ENCODE results near the gene CDK16.

CDK16 gene

GRCh38 chrX:47218280-47218919 lies at the start of gene CDK16:
Gene CDK16, plus strand, starts transcription at chrX:47218681. Its CDS starts 4,877 bp downstream, at chrX:47223558.
- Histone ChIP-seq H2AFZ (ENCODE audit: low read depth, low read length) (peak within 1 kb of the TSS; percentile 21), H3K9me3 (ENCODE audit: low read length) (no peaks in the 10 kb centered on the region), H3K27me3 (ENCODE audit: insufficient read depth, low read length) (no peaks in the 10 kb centered on the region), H3K36me3 (ENCODE audit: insufficient read depth, low read length) (peaks cover 41% of the 10 kb centered on the region), H3K4me3 (ENCODE audit: low read length) (peak within 1 kb of the TSS; percentile 56), H3K4me1 (ENCODE audit: insufficient read depth, low read length) (peaks cover 32% of the 10 kb centered on the region)

- H3K9me3 ChIP-seq (ENCODE audit: low read length) = peaks cover 5% of the 10 kb centered on the region
- peaks cover 27% of the 10 kb centered on the region for H3K27me3 ChIP-seq (ENCODE audit: insufficient read depth, low read length)
- peaks cover 35% of the 10 kb centered on the region for H3K36me3 ChIP-seq (ENCODE audit: insufficient read depth, low read length)
- no peak overlapping the region for H3K4me3 ChIP-seq (ENCODE audit: low read length)
- H2AFZ ChIP-seq (ENCODE audit: low read depth, low read length) = no peak overlapping the region
- H3K4me1 ChIP-seq (ENCODE audit: insufficient read depth, low read length) = no peaks in the 10 kb centered on the region
These were observed 49.2 kb upstream of the CDK16 start for GRCh38 chrX:47169273-47169672.

GRCh38 chrX:47169726-47170515 lies 48.6 kb upstream of the CDK16 start:
- Histone ChIP-seq H3K9me3 (ENCODE audit: low read length) (peaks cover 2% of the 10 kb centered on the region), H3K4me1 (ENCODE audit: insufficient read depth, low read length) (no peaks in the 10 kb centered on the region), H3K4me3 (ENCODE audit: low read length) (no peak overlapping the region), H3K36me3 (ENCODE audit: insufficient read depth, low read length) (peaks cover 31% of the 10 kb centered on the region), H2AFZ (ENCODE audit: low read depth, low read length) (no peak overlapping the region), H3K27me3 (ENCODE audit: insufficient read depth, low read length) (peaks cover 27% of the 10 kb centered on the region)

DNA sequence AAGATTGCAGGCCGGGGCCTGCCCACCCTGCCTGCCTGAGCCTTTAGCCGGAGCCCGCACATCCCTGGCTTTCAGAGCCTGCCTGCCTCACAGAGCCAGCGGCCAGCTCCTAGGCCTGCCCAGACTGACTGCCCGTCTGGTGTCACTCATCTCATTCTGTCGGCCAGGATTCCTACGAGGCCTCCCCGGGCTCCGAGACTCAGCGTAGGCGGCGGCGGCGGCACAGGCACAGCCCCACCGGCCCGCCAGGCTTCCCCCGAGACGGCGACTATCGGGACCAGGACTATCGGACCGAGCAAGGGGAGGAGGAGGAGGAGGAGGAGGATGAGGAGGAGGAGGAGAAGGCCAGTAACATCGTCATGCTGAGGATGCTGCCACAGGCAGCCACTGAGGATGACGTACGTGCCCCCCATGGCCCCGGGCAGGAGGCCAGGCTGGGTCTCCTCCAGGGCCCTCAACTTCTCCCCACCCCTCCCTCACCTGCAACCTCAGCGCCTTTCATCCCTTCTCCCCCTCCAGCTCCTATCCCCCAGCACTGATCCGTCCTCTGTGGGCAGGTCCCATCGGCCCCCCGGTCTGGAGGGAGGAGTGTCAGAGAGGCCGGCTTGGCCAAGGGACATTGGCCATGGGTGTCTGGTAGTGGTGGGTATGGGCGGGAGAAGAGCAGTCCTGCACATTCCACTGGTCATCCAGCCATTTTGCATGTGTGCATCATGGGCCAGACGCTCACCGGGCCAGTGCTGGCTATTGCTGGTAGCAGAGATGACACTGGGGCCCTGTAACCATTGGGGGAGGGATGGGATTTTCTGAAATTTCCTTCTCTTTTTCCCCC lies 47.4 kb upstream of the CDK16 start:
- H3K27me3 ChIP-seq (ENCODE audit: insufficient read depth, low read length) = peaks cover 27% of the 10 kb centered on the region
- no peaks in the 10 kb centered on the region for H3K4me1 ChIP-seq (ENCODE audit: insufficient read depth, low read length)
- peaks cover 2% of the 10 kb centered on the region for H3K9me3 ChIP-seq (ENCODE audit: low read length)
- H2AFZ ChIP-seq (ENCODE audit: low read depth, low read length) = no peak overlapping the region
- no peak overlapping the region for H3K4me3 ChIP-seq (ENCODE audit: low read length)
- H3K36me3 ChIP-seq (ENCODE audit: insufficient read depth, low read length) = peaks cover 33% of the 10 kb centered on the region

- H3K4me3 ChIP-seq (ENCODE audit: low read length) = no peak overlapping the region
These were observed 46.5 kb upstream of the CDK16 start for GRCh38 chrX:47171996-47172395.

DNA sequence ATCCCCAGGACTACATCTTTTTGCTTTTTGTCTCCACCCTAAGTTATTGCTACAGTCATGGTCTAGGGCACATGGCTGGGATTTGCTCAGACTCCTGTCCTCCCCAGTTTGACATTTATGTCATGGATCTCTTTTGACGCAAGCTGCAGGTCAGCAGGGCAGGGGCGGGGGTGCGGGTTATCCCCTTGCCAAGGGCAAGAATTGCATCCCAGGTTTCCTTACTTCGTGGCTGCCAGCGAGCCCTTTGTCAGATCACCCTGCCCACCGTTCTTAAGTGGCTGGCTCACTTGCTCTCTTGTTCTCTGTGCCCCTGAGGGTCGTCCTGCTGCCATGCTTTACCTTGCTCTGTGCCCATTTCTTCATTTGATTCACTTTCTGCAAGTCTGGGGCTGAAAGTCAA lies 45.9 kb upstream of the CDK16 start:
- Histone ChIP-seq H3K4me1 (ENCODE audit: insufficient read depth, low read length) (no peaks in the 10 kb centered on the region), H3K36me3 (ENCODE audit: insufficient read depth, low read length) (peaks cover 40% of the 10 kb centered on the region), H2AFZ (ENCODE audit: low read depth, low read length) (no peak overlapping the region), H3K4me3 (ENCODE audit: low read length) (no peak overlapping the region), H3K27me3 (ENCODE audit: insufficient read depth, low read length) (peaks cover 24% of the 10 kb centered on the region), H3K9me3 (ENCODE audit: low read length) (no peaks in the 10 kb centered on the region)

More at GRCh38 chrX:47171996-47172395, 46.5 kb upstream of the CDK16 start:
- Histone ChIP-seq H3K27me3 (ENCODE audit: insufficient read depth, low read length) (peaks cover 24% of the 10 kb centered on the region), H3K36me3 (ENCODE audit: insufficient read depth, low read length) (peaks cover 38% of the 10 kb centered on the region), H3K4me1 (ENCODE audit: insufficient read depth, low read length) (no peaks in the 10 kb centered on the region), H2AFZ (ENCODE audit: low read depth, low read length) (no peak overlapping the region), H3K9me3 (ENCODE audit: low read length) (no peaks in the 10 kb centered on the region)

- Histone ChIP-seq H3K4me3 (ENCODE audit: low read length) (no peak overlapping the region), H3K9me3 (ENCODE audit: low read length) (no peaks in the 10 kb centered on the region), H2AFZ (ENCODE audit: low read depth, low read length) (no peak overlapping the region), H3K36me3 (ENCODE audit: insufficient read depth, low read length) (peaks cover 46% of the 10 kb centered on the region), H3K4me1 (ENCODE audit: insufficient read depth, low read length) (no peaks in the 10 kb centered on the region), H3K27me3 (ENCODE audit: insufficient read depth, low read length) (peaks cover 28% of the 10 kb centered on the region)
These were observed 45.3 kb upstream of the CDK16 start for GRCh38 chrX:47172971-47173792.

- Histone ChIP-seq H3K4me3 (ENCODE audit: low read length) (no peak overlapping the region), H3K9me3 (ENCODE audit: low read length) (no peaks in the 10 kb centered on the region), H3K36me3 (ENCODE audit: insufficient read depth, low read length) (peaks cover 49% of the 10 kb centered on the region), H3K4me1 (ENCODE audit: insufficient read depth, low read length) (no peaks in the 10 kb centered on the region), H2AFZ (ENCODE audit: low read depth, low read length) (no peak overlapping the region), H3K27me3 (ENCODE audit: insufficient read depth, low read length) (peaks cover 30% of the 10 kb centered on the region)
These were observed 44.1 kb upstream of the CDK16 start for GRCh38 chrX:47174376-47174775.

DNA sequence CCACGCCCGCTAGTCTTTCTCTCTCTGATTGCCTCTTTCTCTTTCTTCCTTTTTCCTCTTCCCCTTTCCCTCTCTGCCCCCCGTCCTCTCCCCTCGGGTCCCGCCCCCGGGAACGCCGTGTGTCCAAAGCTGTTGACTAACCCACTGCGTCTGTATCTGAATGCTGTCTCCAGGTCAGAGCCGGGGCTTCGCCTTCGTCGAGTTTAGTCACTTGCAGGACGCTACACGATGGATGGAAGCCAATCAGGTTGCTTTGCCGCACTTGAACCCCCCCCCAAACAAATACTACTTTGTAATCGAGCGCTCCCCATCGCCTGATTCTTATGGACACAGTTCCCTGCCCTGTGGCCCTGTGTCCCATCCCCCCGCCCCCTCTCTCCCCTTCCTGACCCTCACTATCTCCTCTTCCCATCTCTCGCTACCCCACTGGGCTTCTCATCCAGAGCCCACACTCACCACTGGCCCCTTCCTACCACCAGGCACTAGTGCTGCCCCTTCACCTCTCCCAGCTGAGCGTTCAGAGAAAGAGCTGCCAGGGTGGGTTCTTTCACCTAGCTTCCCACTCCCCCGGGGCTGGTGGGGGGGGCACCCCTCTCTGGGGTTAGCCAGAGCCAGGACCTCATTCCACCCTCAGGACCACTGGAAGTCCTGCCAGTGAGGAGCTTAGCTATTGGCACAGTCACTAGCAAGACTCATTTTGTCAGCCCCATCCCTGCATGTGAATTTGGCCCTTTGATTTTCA lies 43.5 kb upstream of the CDK16 start:
- H2AFZ ChIP-seq (ENCODE audit: low read depth, low read length) = no peak overlapping the region
- H3K27me3 ChIP-seq (ENCODE audit: insufficient read depth, low read length) = peaks cover 32% of the 10 kb centered on the region
- H3K4me3 ChIP-seq (ENCODE audit: low read length) = no peak overlapping the region
- H3K9me3 ChIP-seq (ENCODE audit: low read length) = no peaks in the 10 kb centered on the region
- H3K36me3 ChIP-seq (ENCODE audit: insufficient read depth, low read length) = peaks cover 51% of the 10 kb centered on the region
- no peaks in the 10 kb centered on the region for H3K4me1 ChIP-seq (ENCODE audit: insufficient read depth, low read length)

GRCh38 chrX:47175588-47175980 lies 42.9 kb upstream of the CDK16 start:
- Histone ChIP-seq H3K4me3 (ENCODE audit: low read length) (no peak overlapping the region), H3K27me3 (ENCODE audit: insufficient read depth, low read length) (peaks cover 27% of the 10 kb centered on the region), H3K9me3 (ENCODE audit: low read length) (no peaks in the 10 kb centered on the region), H3K4me1 (ENCODE audit: insufficient read depth, low read length) (no peaks in the 10 kb centered on the region), H2AFZ (ENCODE audit: low read depth, low read length) (no peak overlapping the region), H3K36me3 (ENCODE audit: insufficient read depth, low read length) (peaks cover 50% of the 10 kb centered on the region)

GRCh38 chrX:47176101-47176740 lies 42.3 kb upstream of the CDK16 start:
- no peak overlapping the region for H2AFZ ChIP-seq (ENCODE audit: low read depth, low read length)
- H3K9me3 ChIP-seq (ENCODE audit: low read length) = no peaks in the 10 kb centered on the region
- H3K4me1 ChIP-seq (ENCODE audit: insufficient read depth, low read length) = no peaks in the 10 kb centered on the region
- H3K4me3 ChIP-seq (ENCODE audit: low read length) = no peak overlapping the region
- H3K27me3 ChIP-seq (ENCODE audit: insufficient read depth, low read length) = peaks cover 27% of the 10 kb centered on the region
- peaks cover 50% of the 10 kb centered on the region for H3K36me3 ChIP-seq (ENCODE audit: insufficient read depth, low read length)
